ENCODE results near the gene BRAT1. TPM values are rescaled to one million over a fixed set of nuclear protein-coding genes. Genes with fewer than 3 reads are reported as not detected.

Gene BRAT1
- total RNA-seq, 1 donor from 2014 or later, result 43.7 TPM

DNA sequence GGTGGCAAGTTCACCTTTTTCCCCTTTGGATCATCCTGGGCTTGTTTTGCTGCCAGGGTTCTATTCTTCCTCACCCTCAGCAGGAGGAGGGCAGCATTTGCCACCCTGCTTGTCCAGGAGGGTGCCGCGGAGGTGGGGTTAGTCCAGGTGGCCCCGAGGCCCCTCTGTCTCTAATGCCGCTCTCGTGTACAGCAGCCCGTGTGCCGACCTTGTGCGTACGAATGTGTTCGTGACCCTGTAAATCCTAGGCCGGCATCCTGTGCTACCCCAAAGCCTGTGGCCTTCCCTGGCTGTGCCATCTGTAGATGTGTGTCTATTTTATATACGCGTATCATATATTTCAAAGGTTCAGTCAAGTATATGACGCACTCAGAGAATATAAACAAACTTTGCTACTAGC lies 14.1 kb upstream of the BRAT1 start:
- H3K27me3 Mint-ChIP-seq, result no peaks in the 10 kb centered on the region
- no peak overlapping the region for H3K27ac Mint-ChIP-seq
- no peak overlapping the region for H3K4me3 Mint-ChIP-seq (ENCODE audit: low read depth)
- H3K4me1 Mint-ChIP-seq (ENCODE audit: low read depth), result peaks cover 24% of the 10 kb centered on the region
- no peaks in the 10 kb centered on the region for H3K9me3 Mint-ChIP-seq (ENCODE audit: low read depth)
- TF ChIP-seq, protein P1, sequence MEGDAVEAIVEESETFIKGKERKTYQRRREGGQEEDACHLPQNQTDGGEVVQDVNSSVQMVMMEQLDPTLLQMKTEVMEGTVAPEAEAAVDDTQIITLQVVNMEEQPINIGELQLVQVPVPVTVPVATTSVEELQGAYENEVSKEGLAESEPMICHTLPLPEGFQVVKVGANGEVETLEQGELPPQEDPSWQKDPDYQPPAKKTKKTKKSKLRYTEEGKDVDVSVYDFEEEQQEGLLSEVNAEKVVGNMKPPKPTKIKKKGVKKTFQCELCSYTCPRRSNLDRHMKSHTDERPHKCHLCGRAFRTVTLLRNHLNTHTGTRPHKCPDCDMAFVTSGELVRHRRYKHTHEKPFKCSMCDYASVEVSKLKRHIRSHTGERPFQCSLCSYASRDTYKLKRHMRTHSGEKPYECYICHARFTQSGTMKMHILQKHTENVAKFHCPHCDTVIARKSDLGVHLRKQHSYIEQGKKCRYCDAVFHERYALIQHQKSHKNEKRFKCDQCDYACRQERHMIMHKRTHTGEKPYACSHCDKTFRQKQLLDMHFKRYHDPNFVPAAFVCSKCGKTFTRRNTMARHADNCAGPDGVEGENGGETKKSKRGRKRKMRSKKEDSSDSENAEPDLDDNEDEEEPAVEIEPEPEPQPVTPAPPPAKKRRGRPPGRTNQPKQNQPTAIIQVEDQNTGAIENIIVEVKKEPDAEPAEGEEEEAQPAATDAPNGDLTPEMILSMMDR (IDR thresholded peaks at IDR 0.05; ENCODE audit: unreplicated experiment), result no peak
- H3K36me3 Mint-ChIP-seq (ENCODE audit: insufficient read depth), result peaks cover 9% of the 10 kb centered on the region
- DNase-seq (ENCODE audit: low spot score, unreplicated experiment), result no peak

DNA sequence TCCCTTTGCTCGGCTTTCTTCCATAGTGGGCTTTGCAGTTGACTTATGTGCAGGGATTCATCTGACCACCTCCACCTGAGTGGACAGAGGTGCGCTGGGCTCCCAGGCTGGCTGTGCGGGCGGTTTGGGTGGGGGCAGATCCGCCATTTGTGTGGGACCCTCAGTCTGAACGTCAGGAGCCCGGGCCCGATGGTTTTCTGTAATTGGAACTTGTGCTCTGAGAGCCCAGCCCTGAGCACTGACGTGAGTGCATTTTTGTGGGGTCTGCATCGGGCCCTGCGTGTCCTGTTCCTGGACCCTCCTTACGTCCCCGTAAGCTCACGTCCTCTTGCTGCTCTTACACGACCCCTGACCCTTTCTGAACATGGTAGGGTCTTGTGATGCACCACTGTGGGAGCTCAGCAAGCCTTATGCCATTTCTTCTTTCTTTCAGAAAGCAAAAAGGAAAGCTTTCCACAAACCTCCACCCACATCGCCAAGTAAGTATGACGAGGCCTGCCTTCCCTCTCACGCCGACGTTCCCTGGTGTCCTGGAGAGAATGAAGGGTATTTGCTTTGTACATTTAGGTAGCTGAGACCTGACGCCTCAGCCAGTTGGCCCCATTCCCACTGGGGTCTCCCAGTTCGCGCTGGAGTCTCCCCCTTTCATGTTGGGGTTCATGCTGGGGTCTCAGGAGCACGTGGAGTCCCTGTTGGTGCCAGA lies 13.3 kb upstream of the BRAT1 start:
- TF ChIP-seq, protein P1 (IDR thresholded peaks at IDR 0.05; ENCODE audit: unreplicated experiment), result no peak
- DNase-seq (ENCODE audit: low spot score, unreplicated experiment), result no peak
- Mint-ChIP-seq H3K36me3 (ENCODE audit: insufficient read depth) (peaks cover 6% of the 10 kb centered on the region), H3K4me3 (ENCODE audit: low read depth) (no peak overlapping the region), H3K4me1 (ENCODE audit: low read depth) (peaks cover 24% of the 10 kb centered on the region), H3K27me3 (no peaks in the 10 kb centered on the region), H3K27ac (no peak overlapping the region), H3K9me3 (ENCODE audit: low read depth) (no peaks in the 10 kb centered on the region)

DNA sequence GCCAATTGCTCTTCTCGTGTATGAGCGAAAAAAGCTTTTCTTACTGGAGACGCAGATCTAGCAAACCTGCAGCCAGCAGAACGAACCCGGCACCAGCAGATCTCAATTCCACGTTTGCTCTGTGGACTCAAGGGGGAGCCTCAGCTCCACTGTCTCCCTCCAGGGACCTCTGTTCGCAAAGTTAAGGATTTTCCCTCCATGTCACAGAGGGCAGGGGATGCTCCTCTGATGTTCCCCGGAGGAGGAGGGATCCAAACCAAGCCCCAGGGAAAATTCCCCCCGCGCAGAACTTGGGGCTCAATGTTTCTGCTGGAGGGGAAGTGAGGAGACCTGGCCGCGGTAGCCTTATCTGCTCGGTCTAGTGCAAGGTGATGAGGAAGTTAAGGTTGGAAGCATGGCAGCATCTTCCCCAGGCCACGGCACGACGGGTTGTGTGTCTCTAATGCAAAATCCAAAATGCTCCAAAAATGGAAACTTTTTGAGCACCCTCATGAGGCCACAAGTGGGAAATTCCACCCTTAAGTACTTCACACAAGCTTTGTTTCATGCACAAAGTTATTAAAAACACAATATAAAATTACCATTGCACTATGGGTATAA lies 12.5 kb upstream of the BRAT1 start:
- Mint-ChIP-seq H3K36me3 (ENCODE audit: insufficient read depth) (peaks cover 4% of the 10 kb centered on the region), H3K27me3 (no peaks in the 10 kb centered on the region), H3K4me3 (ENCODE audit: low read depth) (no peak overlapping the region), H3K9me3 (ENCODE audit: low read depth) (no peaks in the 10 kb centered on the region), H3K27ac (no peak overlapping the region), H3K4me1 (ENCODE audit: low read depth) (peaks cover 18% of the 10 kb centered on the region)
- TF ChIP-seq, protein P1 (IDR thresholded peaks at IDR 0.05; ENCODE audit: unreplicated experiment), result peak; percentile 36
- DNase-seq (ENCODE audit: low spot score, unreplicated experiment), result no peak

DNA sequence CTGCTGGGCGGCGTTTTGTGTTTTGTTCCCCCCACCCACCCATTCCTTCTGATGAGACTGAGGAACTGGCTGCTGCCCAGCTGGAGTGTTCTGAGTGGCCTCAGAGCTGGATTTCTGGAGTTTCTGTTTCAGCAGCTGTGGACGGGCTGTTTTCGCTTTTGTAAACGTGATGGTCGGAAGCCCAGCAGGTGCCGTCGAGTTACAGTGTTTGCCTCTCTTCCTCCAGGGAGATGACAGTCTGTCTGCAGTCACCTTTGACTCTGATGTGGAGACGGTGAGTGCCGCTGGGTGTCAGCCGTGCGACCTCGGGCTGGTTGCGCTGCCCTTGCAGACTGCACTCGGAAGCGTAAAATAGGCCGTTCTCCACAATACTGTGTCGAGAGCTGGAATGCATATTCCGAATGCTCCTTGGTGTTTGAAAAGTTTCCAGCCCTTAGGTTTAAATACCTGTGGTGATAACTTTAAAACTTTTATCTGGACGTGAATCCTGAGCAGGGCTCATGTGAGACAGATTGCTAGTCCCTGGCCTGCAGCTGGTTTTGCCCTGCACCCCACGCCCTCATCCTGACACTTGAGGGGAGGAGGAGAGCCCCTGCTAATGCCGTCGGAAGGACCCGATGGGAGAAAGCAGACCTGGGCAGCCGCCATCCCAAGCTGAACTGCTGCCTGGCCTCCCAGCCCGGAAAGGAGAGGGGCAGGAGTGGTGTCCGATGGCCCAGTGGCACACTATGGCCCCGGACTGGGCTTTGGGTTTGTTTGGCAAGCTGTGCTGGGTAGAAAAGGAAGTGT lies 11.8 kb upstream of the BRAT1 start:
- no peaks in the 10 kb centered on the region for H3K9me3 Mint-ChIP-seq (ENCODE audit: low read depth)
- H3K4me3 Mint-ChIP-seq (ENCODE audit: low read depth), result no peak overlapping the region
- H3K36me3 Mint-ChIP-seq (ENCODE audit: insufficient read depth), result peaks cover 4% of the 10 kb centered on the region
- H3K4me1 Mint-ChIP-seq (ENCODE audit: low read depth), result peaks cover 15% of the 10 kb centered on the region
- H3K27ac Mint-ChIP-seq, result no peak overlapping the region
- TF ChIP-seq, protein P1 (IDR thresholded peaks at IDR 0.05; ENCODE audit: unreplicated experiment), result no peak
- DNase-seq (ENCODE audit: low spot score, unreplicated experiment), result no peak
- no peaks in the 10 kb centered on the region for H3K27me3 Mint-ChIP-seq

DNA sequence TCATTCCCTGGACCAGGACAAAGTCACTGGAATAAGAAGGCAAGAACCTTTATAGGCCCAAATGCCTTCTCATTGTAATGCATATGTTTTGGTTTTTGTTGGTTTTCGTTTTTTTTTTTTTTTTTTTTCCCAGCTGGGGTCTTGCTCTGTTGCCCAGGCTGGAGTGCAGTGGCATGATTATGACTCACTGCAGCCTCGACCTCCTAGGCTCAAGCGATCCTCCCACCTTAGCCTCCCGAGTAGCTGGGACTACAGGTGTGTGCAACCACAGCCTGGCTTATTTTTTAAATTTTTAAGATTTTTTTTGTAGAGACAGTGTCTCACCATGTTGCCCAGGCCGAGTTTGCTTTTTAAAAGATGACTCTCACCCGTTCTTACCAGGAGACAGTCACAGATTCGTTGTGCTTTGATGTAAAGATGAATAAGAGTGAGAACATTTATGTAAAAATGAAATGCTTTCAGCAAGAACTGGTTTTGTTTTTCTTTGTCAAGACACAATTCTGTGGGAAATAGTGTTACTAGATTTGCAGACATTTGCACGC lies 11.1 kb upstream of the BRAT1 start:
- TF ChIP-seq, protein P1 (IDR thresholded peaks at IDR 0.05; ENCODE audit: unreplicated experiment), result no peak
- H3K9me3 Mint-ChIP-seq (ENCODE audit: low read depth), result no peaks in the 10 kb centered on the region
- no peaks in the 10 kb centered on the region for H3K27me3 Mint-ChIP-seq
- H3K4me1 Mint-ChIP-seq (ENCODE audit: low read depth), result peaks cover 12% of the 10 kb centered on the region
- no peak overlapping the region for H3K4me3 Mint-ChIP-seq (ENCODE audit: low read depth)
- peaks cover 4% of the 10 kb centered on the region for H3K36me3 Mint-ChIP-seq (ENCODE audit: insufficient read depth)
- no peak for DNase-seq (ENCODE audit: low spot score, unreplicated experiment)
- H3K27ac Mint-ChIP-seq, result no peak overlapping the region
